Measurements from ENCODE around the gene GIMAP8.
A peak's percentile ranks its signal among the peaks of the same experiment; 100 is the strongest.
"Not testable (repeated sequence)": the region's sequence is repeated elsewhere in the genome, so short reads cannot be mapped to it uniquely, and the experiment has no call there.

The GIMAP8 gene

DNA sequence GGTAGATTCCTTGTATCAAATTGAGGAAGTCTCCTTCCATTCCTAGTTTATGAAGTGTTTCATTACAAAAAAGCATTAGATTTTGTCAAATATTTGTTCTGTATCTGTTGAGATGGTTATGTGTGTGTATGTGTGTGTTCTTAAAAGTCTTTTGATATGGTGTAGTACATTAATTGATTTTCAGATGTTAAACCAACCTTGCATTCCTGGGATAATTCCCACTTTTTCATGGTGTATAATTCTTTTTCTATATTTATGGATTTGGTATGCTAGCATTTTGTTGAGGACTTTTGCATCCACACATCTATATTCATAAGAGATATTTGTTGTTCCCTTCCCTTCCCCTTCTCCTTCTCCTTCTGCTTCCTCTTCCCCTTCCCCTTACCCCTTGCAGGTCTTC, 8.9 kb upstream of the GIMAP8 start:
- no peak for DNase-seq

DNA sequence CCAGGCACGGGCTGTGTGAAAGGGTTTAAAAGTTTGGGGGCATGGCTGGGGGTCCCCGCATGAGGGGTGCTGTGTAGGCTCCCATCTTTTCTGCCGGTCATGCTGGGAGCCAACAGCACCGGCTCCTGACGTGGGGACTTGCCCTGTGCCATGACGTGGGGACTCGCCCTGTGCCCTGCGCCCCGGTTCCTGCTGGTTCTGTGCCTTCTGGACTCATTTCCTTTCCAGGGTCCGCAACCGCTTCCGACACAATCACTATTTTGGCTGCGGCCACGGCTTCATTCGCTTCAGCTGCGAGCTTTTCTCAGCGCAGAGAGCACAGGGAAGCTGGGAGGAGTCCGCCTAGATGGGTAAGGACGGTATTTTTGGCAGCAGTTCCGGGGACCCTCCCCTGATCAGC, 7.6 kb upstream of the GIMAP8 start:
- no peak for DNase-seq

DNA sequence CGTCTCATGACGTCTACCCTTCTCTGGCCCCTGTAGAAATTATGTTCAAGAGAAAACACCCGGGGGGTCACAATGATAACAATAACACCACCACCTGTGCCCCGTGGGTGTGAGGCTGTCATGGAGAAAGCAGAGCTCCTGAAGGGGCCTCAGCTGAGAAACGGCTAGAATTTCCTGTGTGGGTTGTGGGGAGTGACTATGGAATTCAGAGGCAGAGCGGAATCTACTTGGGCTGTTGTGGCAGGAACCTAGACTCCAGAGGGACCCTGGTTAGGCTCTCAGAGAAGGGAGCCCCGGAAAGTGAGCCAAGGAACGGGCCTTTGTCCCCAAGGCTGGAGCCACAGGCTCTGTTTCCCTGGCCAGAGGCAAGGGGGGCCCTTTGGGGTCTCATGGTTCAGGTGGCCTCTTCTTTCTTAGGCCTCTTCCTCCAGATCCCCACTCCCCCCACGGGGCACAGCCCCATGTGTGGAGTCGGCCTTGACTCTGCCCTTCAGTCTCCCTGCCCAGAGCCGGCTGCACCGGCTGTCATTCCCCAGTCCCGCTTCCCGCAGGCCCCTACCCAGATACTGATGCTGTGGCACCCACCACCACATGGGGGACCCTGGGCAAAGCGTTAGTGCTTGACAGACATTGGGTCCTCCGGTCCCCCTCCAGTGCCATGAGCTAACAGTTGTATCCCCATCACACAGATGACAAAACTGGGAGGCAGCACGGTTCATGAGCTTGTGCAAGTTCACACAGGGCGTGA, 6.5 kb upstream of the GIMAP8 start:
- DNase-seq: no peak

DNA sequence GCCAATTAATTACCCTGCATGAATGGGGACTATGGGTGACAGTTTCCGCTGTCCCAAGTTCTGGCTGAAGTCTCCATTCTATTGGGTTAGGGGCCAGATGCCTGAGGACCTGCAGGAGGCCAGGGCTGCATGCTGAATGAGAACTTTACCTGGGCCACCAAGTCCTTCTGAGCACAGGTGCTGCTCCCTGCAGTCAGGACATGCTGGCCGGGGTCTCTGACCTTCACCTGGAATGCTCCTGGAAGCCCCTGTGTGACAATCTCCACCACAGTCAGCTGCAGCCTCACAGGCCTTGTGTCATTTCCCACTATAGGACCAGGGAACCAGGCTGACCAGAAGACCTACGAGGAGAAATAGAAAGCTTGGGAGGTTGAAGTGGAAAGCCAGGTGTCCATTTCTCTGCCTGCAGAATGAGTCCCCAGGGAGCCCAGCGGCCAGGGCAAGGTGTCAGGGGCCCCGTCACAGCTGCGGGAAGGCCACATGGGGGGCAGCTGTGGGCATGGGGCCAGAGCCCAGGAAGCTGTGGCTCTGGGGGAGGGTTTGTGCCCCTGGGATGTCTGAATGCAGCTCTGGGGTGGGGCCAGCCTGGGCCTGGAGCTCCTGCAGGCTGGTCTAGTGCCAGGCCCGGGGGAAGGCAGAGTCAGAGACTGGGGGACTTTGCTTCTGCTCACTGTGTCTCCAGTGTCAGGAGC, 5.6 kb upstream of the GIMAP8 start:
- DNase-seq: no peak

DNA sequence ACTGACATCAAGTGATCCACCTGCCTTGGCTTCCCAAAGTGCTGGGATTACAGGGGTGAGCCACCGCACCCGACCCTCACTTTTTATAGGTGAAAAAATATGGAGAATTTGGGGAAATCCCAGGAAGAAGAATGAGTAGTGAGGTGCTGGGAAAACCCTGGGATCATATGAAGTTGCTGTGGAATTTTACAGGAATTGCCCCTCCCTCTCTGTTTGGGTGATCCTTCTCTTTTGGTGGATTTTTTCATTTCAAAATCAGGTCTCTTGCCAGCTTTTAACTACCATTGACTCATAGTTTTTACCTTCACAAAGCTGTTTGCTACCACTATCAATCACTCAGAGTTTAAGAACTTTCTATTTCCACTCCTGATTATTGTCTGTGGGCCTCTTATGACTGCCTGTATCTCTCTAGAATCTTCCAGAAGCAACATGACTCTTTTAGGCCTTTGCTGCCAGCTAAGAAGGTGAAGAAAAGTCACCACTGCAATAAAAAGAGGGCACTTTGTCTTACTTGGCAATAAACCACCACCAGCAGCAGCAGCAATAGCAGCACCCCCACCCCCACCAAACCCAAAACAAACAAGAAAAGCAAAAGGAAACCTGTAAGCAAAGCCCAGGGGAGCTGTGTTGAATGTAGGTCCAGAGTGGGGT, 4.0 kb upstream of the GIMAP8 start:
- no peak for DNase-seq

DNA sequence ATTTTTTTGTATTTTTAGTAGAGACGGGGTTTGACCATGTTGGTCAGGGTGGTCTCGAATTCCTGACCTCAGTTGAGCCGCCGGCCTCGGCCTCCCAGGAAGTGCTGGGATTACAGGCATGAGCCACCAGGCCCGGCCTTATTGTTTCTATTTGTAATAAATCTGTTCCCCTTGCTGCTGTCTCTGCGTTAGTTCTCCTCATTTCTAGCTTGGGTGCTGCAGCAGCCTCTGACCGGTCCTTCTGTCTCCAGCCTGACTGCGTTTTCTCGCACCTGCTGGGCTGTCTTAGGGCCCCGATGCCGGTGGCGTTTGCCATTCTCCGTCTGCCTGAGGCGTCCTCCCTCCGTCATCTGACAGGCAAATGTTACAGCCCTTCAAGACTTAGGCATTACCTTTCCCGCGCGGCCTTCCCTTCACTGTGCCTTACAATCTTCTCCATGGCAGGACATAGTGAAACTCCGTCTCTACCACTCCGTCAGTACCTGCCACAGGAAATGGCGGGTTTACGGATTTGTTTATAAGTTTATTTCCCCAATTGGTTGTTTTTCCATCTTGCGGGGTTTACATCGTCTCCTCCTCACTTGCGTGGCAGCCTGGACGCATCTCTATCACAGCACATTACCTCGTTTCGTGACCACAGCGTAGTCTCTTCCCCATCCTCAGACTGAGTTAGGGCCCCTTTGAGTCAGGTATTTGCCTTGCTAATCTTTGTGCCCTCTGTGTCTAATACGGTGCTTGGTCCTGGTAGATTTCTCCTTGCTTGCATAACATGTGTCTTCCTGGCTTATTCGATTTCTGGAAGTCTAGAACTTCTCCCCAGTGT, 2.3 kb upstream of the GIMAP8 start:
- DNase-seq: peak; percentile 39

DNA sequence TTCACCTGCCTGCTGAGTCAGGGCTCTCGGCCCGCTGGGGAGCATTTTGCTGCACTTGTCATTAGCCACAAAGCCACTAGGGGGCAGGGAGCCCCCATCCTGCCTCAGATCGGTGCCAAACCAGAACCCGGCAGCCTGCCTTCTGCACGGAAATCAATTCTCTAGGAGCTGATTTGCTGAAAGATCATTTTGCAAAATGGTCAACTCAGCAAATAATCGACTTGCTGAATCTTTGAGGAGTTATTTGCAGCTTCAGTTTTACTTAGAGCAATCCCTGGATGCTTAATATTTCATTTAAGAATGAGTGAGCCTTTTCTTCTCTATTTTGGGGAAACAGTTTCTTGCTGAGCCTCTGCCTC, 1.7 kb upstream of the GIMAP8 start:
- DNase-seq: peak; percentile 87

DNA sequence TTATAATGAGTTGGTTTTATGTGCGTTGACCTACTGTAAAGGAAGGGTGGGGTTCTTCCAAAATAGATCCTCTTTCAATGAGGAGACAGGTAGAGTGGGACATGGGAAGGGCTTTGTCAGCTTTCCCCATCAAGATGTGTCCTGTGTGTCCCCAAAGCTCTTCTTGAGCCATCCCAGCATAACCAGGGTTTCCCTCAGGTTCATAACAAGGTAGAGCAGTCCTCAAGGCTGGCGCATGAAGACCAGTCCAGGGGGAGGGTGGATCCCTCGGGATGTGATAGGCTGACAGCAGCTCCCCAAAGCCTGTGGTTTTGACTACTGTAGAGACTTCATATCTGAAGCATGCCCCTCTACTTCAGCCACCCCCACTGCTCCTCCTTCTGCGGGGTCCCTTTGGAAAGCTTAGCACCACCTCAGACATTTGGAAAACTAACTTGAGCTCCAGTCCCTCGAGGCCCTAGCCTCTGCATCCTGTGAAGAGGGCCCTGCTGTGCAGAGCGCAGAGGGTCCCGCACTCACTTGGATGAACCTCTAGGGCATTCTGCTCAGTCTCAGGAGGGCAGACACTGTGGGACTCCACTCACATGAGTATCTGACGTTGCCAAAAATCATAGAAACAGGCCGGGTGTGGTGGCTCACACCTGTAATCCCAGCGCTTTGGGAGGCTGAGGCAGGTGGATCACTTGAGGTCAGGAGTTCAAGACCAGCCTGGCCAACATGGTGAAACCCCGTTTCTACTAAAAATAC, 1.1 kb upstream of the GIMAP8 start:
- no peak for DNase-seq

DNA sequence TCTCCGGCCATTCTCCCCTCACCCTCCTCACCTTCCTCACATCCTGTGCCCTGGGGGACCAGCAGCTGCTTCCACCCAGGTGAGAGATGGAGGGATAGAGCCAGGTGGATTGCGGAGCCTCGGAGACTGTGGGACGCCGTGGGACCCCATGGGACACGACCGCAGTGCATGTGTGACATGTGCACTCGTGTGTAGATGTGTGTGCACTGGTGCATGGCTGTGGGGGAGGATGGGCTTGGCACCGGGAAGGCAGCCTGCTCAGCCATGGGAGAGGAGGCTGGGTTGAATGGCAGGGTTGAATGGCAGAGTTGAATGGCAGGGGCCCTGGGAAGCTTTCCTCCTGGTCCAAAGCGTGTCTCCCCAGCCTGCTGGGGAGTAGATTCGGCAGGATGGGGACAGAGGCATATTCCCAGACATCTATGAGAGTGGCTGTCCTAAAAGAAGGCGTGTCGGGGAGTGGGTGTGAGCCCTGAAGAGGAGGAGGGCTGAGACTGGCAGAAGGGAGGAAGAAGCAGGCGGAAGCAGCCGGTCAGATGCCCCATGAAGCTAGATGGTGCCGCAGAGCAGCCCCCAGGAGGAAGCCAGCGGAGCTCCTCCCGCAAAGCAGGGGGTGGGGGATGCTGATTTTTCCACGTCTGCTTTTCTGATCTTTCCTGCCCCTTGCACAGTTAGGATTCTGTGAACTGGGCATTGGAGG, 815 bp downstream of the GIMAP8 start:
- no peak for DNase-seq

DNA sequence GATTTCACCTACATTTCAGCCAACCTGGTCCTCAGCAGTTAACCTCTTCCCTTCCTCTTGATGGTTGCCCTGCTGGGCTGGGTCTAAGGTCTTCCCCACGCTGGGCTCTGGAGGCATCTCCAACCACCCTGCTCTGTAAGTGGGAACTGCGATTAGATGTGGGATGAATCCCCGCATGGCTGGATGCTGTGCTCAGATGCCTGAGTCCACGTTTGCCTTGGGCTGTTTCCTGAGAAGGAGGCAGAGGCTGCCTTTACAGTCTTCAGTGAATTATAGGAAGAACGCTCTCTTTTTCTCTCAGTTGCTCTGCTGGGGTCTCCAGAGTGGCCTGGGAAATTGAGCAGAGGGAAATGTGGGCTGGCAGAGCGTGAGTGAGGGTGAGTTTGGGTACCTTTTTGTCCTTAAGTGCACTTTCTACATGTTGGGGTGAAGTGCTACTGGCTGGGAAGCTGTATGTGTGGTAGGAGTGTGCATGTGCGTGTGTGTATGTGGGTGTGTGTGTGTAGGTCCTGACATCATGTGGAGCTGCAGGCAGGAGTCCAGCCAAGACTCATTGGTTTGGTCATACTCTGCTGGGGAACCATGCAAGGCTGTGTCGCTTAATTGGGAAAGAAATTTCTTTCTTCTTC, 1.5 kb downstream of the GIMAP8 start:
- DNase-seq: no peak

DNA sequence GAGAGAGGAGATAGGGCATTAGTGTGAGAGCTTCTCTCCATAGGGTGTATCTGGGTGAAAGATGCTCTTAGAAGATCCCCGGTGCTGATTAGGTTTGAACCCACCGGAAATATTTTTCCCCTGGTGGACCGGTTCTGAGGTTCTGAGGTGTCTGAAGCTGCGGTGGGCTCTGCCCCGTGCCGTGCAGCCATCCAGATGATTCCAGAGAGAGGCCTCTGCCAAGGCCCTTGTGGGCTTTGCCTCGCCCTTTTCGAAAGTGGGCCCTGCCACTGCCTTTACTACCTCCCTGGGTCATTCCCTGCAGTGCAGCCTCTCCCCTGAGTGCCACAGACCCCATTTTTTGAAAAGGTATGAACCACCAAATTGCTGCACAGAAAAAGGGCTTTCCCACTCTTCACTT, 2.8 kb downstream of the GIMAP8 start:
- no peak for DNase-seq

DNA sequence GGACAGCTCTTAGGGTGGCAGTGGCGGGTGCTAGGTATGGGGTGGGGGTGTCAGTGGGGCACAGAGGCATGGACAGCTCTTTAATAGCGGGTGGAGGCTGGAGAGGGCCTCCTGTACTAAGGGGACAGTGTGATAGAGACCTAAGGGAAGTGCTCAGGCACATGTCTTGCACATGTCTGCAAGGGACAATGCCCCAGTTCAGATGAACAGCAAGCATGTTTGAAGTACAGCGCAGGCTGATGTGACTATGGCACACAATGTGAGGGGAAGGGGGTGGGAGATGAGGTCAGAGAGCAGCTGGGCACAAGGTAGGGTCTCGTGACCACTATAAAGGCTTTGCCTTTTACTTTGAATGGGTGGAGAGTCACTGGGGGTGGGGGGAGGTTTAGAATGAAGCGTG, 3.5 kb downstream of the GIMAP8 start:
- no peak for DNase-seq

DNA sequence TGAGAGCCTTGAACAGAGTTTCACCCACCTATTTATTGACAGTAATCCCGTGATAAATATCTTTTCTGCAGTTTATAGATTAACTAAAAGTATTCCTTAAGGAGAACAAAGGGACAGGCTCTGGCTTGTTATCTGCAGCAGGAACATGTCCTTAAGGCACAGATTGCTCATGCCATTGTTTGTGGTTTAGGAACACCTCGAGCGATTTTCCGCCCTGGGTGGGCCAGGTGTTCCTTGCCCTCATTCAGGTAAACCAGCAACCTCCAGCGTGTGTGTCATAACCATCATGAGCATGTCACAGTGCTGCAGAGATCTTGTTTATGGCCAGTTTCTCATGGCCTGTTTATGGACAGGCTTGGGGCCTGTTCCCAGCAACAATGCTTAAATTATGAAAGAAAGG, 6.6 kb downstream of the GIMAP8 start:
- not testable (repeated sequence) for DNase-seq

DNA sequence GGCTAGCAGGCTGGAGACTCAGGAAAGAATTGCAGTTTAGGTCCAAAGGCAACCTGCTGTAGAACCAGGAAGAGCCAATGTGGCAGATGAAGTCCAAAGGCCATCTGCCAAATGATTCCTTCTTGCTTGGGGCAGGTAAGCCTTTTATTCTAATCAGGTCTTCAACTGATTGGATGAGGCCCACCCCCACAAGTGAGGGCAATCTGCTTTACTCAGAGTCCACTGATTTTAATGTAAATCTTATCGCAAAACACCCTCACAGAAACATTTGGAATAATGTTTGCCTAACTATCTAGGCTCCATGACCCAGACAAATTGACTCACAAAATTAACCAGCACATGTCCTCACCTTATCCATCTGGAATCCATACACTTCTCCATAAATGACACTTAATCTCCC, 7.8 kb downstream of the GIMAP8 start:
- DNase-seq: no peak

DNA sequence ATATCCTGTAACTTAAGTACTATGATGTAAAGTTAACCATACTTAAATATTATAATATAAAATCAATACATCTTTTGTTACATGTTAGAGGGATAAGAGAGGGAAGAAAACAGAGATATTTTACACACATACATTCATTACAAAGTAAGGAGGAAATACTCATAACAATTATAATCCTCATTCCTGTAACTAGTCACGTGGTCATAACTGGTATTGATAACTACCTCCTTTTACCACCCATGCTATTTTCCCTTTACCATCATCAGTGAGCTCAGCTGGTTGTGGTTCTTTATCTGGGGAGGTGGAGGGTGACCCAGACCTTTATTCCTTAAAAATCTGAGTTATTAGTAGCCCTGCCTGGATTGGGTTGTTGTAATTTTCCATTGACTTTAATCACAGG, 8.3 kb downstream of the GIMAP8 start:
- no peak for DNase-seq

DNA sequence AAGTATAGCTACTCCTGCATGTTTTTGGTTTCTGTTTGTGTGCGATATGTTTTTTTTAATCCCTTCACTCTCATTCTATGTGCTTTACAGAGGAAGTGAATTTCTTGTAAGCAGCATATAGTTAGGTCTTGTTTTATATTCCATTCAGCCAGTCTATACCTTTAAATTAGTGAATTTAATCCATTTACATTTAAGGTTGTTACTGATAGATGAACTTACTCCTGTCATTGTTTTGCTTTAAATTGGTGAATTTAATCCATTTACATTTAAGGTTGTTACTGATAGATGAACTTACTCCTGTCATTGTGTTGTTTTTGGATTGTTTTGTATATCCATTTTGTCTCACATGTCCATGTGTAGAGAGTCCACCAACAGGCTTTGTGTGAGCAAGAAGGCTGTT, 11.1 kb downstream of the GIMAP8 start:
- DNase-seq: no peak

DNA sequence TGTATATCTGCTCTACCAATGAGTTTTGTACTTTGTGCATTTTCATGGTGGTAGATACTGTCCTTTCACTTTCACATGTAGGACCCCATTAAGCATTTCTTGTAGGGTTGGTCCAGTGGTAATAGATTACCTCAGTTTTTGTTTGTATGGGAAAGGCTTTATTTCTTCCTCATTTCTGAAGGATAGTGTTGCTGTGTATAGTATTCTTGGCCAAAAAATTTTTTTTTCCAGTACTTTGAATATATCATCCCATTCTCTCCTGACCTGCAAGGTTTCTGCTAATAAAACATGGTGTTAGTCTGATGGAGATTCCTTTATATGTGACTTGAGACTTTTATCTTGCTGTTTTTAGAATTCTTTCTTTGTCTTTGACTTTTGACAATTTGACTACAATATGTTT, 12.0 kb downstream of the GIMAP8 start:
- DNase-seq: no peak

DNA sequence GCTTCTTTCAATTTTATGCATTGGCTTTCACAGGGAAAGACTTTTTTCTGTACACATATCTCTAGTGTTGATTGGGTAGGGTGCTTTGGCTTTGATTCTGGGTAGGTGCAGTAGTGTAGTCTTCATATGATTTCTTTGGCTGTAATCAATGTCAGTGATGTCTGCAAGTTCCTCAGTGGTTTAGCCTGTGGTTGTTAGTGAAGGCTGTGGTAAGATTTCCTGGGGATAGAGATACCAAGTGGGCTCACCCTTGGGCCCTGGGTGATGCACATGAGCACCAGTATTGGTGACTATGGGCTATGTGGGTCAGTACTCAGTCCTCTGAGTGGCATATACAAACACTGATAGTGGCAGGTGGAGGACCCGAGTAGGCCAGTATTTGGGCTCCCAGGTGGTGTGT, 13.0 kb downstream of the GIMAP8 start:
- DNase-seq: no peak

DNA sequence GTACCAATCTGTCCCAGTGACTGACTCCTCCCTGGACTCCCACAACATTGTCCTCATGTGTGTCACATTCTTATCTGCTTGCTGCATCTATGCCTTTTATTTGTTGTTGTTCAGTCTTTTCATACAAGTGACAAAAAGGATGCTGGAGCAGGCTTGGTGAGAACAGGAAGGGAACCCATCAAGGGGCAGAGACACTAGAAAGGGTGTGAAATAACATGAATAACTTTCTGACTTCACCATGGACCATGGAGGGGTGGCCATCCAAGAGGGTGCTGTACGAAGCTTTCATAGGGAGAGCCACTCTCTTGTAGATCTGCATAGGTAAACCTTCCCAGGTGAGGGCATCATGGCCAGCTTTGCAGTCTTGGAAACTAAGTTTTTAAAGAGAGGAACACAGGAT, 14.5 kb downstream of the GIMAP8 start:
- DNase-seq: no peak

DNA sequence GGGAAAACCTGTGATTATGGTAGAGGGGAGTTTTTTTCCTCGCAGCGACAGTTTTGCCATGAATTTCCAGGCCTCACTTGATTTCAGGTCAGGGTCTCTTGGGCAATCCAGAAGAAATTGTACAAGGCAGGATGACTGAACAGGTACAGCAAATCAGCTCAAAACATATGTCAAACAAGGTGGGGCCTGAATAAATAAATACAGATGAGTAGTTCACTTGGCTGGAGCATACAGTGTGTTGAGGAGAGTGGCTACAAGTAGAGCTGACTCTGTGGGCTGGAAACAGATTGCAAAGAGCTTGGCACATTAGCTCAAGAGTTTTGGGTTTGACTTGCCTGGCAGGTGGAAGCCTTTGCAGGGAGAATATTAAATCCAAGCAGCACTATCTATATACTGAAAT, 15.0 kb downstream of the GIMAP8 start:
- DNase-seq: no peak

DNA sequence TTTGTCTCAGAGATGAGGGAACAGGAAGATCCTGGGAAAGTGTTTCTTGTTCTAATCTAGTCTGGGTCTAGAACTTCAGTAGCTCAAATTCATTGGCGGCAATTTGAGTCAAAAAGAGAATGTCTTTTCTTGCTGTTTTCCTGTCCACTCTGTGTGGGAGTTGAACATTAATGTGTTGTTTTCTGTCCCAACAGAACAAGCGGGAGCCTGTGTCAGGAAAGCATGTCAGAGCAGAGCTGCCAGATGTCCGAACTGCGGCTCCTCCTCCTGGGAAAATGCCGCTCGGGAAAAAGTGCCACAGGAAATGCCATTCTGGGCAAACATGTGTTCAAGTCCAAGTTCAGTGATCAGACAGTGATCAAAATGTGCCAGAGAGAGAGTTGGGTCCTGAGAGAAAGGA, 16.0 kb downstream of the GIMAP8 start:
- no peak for DNase-seq

DNA sequence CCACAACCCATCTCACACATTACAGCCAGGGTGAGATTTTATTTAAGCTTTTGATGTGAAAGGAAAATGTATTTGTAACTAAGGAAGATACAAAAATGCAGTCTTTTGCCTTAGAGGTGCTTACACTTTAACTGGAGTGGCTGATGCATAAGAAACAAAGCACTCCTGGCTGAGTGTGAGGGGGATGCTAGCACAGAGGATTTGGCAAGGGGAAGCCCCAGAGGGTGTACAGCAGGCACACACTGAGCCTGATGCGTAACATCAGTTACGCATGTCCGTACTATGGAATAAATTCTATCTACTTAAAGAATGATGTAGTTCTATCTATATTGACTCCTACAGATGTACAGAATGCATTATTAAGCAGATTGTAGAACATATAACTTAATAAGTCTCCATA, 17.8 kb downstream of the GIMAP8 start:
- DNase-seq: no peak
